ENCODE measurements around the gene C1orf216.
"Not testable (repeated sequence)": the region's sequence is repeated elsewhere in the genome, so short reads cannot be mapped to it uniquely, and the experiment has no call there.

The C1orf216 gene

DNA sequence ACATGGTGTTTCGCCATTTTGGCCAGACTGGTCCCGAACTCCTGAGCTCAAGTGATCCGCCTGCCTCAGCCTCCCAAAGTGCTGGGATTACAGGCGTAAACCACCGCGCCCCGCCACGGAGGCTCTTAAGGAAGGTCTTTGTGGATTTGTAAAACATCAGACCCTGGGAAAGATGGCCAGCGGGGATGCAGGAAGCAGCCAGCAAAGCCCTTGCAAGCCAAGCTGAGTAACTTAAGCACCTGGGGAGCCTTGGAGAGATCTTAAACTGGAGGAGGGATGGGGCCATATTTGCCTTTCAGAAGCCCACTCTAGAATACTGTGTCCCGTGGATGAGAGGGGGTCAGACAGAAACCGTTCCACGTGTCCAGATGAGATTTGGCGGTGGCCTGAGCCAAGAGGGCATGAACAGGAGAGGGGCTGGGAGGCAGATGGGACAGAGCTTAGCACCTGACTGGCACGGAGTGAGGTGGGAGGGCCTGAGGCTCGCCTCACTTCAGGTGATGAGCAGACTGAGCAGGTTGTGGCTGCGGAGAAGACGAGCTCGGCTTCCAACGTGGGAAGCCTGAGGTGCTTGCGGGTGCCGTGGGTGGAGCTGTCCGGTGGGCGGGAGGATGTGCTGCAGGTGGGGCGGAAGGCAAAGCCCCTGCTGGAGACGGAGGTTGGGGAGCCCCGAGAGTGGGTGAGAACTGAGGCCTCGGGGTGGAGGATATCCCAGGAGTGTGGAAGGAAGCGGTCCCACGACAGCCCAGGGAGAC is 11.7 kb downstream of the C1orf216 start:
- no peak for DNase-seq

DNA sequence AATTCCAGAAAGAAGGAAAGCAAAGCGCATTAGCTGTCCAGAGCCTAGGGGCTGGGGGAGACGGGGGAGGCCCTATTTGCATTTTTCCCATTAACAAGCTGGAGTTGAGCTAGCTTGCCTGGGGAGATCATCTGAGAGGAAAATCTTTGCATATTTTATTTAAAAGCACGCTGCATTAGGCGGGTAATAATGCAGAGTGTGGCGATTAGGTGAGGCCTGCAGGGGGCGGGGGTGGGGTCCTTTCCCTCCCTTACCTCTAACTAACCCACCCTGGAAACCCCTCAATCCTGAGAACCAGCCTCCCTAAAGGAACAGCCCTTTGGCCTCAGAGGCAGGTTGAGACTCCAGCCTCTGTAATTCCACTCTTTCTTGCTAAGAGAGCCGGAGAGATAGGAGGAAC is 16.2 kb downstream of the C1orf216 start:
- DNase-seq: no peak

GRCh38 chr1:35699152-35699551 is 19.5 kb downstream of the C1orf216 start:
- DNase-seq: not testable (repeated sequence)

GRCh38 chr1:35692317-35692716 is 26.4 kb downstream of the C1orf216 start:
- DNase-seq: no peak

- DNase-seq: no peak
Observed at GRCh38 chr1:35691571-35692220, 27.0 kb downstream of the C1orf216 start.

DNA sequence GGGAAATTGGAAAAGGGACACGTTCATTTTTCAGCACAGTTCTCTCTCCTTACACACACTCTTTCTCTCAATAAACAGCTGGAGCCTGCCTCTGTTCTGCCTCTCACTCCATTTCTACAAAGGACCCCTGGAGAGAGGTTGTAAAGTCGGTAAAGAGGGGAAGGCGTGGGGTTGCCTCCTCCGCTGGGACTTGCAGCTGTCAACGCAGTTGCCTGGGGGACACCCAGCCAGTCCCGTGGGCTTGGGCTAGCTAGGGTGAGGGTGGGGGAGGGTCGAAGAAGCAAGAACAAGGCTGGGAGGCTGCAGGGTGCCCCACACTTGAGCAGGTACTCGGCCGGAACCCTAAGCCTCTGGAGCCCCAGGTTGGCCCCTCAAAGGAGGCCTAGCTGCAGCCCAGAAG is 27.6 kb downstream of the C1orf216 start:
- DNase-seq: no peak

- DNase-seq: not testable (repeated sequence)
Observed at GRCh38 chr1:35690103-35690502, 28.6 kb downstream of the C1orf216 start.

DNA sequence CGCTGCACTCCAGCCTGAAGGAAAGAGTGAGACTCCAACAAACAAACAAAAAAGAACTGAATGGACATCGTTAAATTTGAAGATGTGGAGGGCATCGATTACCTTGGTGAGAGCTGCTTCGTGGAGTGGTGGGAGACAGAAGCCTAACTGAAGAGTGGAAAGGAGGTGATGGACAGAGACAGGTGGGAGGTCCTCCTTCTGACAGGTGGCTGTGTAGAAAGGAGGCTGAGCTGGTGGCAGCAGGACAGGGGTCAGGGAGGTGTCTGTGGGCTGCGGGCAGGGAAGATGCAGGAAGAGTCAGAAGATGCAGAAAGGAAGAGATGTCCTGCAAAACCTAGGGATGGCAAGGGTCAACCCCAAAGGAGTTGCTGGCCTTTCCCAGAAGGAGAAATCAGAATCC is 30.5 kb downstream of the C1orf216 start:
- no peak for DNase-seq

- DNase-seq: no peak
Observed at GRCh38 chr1:35683012-35683411, 35.7 kb downstream of the C1orf216 start.

- no peak for DNase-seq
Observed at GRCh38 chr1:35680271-35680670, 38.4 kb downstream of the C1orf216 start.

GRCh38 chr1:35675773-35676172 is 42.9 kb downstream of the C1orf216 start:
- DNase-seq: no peak

DNA sequence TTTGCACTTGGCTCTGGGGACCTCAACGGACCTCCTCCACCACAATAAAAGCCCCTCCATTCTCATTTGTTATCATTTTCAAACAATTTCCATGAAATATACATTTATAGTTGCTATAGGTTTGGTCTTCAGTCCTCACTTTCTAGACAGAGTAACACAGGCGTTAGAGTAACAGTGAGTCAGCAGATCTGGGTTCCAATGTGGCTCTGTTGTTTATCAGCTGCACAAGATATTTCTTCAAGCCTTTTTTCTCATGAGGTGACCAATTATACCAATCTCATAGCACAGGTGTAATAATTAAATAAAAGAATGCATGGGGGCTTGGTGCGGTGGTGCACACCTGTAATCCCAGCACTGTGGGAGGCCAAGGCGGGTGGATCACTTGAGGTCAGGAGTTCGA is 44.6 kb downstream of the C1orf216 start:
- no peak for DNase-seq

DNA sequence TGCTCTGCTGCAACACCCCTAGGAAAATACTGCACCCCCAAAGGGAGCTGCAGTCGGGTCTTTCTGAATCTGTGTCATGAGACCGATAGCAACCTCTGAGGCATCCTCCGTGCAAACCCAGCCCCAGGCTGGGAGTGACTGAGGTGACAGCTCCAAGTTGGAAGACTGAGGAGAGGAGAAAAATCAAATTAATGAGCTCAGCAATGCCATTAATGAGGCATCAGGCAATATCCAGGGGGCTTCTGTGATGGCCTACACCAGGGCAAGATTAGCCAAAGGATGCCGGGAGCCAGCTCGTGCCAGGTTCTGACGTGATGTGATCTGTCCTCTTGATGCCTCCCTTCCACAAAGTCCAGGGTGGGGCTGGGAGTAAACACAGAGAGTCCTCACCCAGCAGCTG is 46.6 kb downstream of the C1orf216 start:
- DNase-seq: peak; percentile 80

- DNase-seq: peak; percentile 57
Observed at GRCh38 chr1:35668506-35668905, 50.2 kb downstream of the C1orf216 start.

- DNase-seq: no peak
Observed at GRCh38 chr1:35666916-35667315, 51.8 kb downstream of the C1orf216 start.

- DNase-seq: no peak
Observed at GRCh38 chr1:35666216-35666615, 52.5 kb downstream of the C1orf216 start.
